Activated naive CD4-positive, alpha-beta T cell treated with anti-CD3 and anti-CD28 coated beads, Interleukin-2, amount 50 U/mL, for 16 hours (primary cell): ENCODE measurements around the gene ACTR3.
A peak's percentile ranks its signal among the peaks of the same experiment; 100 is the strongest.

Experiments
- DNase-seq: peaks from one replicate; pipeline ENCODE4 v3.0.0-alpha.2; 2020

The ACTR3 gene

DNA sequence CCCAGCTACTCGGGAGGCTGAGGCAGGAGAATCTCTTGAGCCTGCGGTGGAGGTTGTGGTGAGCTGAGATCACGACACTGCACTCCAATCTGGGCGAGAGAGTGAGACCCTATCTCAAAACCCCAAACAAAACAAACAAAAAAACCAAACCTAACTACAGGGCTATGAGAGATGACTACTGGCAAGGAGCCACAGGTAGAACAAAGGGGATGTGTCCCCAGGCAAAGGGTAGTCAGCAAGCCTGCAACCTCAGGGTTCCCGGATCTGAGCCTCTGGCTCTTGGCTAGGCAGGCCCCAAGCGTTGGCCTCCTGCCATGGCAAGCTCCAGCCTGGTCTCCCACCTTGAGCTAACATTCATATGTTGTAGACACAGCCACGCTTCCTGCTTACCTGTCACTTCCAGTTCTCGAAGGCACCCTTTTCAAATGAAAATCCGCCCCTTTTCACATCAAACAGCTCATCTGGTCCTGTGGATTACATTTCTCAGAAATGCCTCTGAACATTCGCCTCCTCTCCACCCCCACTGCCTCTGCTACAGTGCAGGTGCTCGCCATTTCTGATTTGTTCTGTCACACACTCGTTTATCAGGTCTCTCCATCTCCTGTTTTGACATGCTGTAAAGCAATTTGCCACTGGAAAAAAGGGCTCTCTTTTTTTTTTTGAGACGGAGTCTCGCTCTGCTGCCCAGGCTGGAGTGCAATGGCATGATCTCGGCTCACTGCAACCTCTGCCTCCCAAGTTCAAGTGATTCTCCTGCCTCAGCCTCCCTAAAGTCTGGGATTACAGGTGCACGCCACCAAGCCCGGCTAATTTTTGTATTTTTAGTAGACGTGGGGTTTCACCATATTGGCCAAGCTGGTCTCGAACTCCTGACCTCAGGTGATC lies 13.1 kb upstream of the ACTR3 start:
- peak; percentile 68 for DNase-seq

DNA sequence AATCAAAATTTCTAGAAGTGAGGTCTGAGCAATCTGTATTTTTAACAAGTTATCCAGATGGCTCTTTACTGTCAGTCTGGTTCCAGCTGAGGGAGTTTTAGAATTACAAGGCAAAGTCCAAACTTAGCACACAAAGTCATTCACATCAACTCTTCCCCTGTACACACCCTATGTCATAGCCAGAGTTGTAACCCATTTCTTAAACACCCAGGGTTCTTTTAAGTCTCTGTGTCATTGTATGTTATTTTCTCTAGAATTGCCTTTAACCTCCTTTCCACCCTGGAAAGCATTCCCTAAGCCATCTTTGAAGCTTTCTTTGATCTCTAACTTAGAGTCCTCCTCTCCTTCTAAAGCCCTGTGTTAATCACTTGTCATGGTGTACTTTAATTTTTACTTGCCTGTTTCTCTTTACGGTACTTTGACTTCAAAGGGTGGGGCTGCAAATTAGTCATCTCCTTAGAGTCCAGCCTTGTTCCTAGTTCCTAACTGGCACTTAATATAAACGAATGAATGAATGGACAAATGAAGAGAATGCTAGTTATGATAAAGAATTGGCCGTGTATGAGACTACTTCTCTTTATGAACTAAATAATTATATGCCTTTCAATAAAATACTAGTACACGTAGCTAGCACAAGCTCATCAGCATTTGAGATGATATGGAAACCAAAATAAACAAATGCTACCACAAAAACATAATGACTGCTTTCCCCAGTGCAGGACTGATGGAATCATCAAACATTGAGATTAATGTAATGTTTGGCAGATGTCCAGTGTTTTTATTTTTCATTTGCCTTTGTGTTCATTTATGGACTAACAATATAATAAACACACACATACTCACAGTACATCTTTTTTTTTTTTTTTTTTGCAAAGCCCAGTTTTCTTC lies 11.9 kb upstream of the ACTR3 start:
- no peak for DNase-seq

DNA sequence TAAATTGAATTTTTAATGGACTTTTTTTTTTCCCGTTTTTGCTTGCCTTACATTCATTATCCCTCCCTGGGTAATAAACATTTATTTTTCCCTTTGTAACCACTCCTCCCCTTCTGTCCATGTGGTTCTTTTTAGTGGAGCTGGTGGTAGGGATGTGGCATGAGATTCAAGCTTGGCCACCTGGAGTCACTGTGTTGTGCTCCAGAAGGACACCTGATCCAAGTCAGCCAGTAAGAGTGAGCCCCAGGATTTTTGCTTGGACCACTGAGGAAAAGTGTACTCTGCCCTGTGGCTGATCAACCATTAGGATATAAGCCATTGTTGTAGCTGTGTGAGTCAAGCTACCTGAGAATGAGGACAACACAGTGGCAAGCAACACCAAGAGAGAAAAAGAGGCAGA lies 11.1 kb upstream of the ACTR3 start:
- no peak for DNase-seq

DNA sequence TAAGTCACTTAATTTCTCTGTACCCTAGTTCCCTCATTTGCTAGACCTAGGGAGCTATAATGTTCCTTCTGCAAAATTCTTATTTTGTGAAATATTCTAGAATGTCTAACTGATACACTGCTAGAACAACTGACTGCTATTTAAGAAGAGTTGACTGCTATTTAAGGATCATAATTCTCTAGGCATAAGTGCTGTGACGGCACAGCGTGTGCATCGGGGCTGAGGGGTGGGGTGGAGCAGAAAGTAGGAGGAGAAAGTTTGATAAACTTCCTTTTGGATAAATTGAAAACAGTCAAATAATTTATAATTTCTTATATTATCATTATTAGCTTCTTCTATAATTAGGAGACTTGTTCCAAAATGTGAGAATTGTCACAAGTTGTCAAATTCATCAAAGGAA lies 10.4 kb upstream of the ACTR3 start:
- DNase-seq = no peak

- no peak for DNase-seq
These were observed 3.3 kb upstream of the ACTR3 start for GRCh38 chr2:113886479-113887008.

DNA sequence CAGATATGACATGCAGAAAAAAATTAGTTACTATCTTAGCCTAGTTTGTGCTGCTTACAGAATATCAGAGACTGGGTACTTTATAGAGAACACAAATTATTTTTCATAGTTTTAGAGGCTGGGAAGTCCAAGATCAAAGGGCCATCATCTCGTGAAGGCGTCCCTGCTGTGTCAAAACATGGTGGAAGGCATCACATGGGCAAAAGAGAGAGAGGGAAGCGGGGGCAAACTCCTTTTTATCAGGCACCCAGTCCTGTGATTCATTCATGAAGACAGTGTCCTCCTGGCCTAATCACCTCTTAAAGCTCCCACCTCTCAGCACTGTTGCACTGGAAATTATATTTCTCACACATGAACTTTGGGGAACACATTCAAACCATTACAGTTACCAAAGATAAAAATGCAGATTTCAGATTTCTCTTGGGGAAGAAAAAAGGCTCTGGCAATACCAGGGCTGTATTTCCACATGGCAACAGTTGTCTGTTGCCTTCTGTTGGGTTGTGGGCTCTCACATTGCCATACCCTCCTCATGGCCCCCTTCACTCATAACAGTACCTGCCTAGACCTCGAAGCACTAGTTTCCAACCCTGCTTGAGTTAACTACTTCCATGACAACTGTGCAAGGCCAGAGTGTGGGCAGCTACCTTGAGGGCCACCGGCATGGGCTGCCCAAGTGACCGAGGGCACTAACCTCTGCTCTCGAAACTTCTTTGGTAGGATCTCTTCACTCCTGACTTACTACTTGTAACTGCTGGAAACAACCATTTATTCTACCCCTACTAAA lies 2.7 kb upstream of the ACTR3 start:
- no peak for DNase-seq

- DNase-seq = no peak
These were observed 1.0 kb upstream of the ACTR3 start for GRCh38 chr2:113888641-113889470.

DNA sequence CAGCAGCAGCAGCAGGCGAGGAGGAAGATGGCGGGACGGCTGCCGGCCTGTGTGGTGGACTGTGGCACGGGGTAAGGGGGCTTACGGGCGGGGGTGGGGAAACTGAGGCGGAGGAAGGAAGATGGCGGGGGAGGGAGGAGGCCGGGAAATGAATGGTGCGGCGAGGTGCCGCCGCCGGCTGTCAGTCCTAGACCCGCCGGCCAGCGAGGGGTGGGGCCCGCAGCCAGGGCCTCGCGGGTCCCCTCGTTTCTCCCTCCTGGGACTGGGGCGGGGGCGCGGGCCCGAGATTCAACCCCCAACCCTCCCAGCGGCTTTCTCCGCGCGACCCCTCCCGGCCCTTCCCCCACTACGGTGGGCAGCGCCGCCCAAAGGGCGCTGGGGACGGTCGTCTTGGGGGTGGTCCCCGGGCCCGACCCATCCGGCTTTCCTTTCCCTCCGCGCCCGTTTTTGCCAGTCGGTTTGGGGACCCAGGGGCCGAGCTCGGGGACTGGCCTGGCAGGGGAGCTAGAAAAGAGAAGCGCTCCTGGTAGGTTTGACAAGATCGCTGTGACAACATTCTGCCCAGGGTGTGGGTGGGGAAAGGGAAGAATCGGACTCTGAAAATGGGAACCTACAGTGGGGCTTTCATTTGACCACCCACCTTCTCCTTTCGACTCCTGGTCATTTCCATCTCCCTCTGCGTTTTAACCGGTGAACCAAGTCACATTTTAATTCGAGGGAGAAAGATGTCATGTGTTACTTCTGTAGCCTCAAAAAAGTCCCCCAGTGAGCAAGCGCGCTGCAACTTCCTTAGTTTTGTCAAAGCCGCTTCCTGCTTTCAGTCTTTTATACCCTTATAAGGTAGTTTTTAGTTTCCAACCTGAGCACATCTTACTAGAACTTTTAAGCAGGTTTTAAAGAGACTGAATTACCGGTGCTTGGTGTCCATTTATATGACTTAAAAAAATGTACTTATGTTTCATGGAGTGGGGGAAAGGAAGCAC lies 655 bp downstream of the ACTR3 start:
- DNase-seq = peak; percentile 75

- no peak for DNase-seq
These were observed 1.5 kb downstream of the ACTR3 start for GRCh38 chr2:113891265-113891959.

GRCh38 chr2:113892004-113892710 lies 2.3 kb downstream of the ACTR3 start:
- no peak for DNase-seq

- DNase-seq = no peak
These were observed 4.4 kb downstream of the ACTR3 start for GRCh38 chr2:113894156-113894743.

GRCh38 chr2:113895301-113895700 lies 5.4 kb downstream of the ACTR3 start:
- no peak for DNase-seq

GRCh38 chr2:113895819-113896563 lies 6.1 kb downstream of the ACTR3 start:
- DNase-seq = no peak

DNA sequence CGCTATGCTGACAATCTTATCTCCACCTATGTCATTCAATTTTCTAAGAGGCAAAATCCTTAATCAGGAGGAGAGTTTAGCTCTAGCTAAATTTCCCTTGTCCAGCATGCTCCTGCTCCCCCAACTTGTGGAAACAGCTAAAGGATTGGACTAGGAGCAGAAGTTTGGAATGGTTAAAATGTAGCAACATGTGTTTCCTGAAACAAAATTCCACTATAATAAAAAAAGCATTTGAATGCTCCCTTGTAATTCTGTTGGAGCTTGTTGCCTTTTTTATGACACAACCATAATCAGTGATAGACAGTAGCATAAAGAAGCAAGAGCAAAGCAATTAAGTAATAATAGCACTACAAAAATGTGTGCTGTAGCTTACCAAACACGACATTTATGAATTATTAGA lies 6.9 kb downstream of the ACTR3 start:
- no peak for DNase-seq

DNA sequence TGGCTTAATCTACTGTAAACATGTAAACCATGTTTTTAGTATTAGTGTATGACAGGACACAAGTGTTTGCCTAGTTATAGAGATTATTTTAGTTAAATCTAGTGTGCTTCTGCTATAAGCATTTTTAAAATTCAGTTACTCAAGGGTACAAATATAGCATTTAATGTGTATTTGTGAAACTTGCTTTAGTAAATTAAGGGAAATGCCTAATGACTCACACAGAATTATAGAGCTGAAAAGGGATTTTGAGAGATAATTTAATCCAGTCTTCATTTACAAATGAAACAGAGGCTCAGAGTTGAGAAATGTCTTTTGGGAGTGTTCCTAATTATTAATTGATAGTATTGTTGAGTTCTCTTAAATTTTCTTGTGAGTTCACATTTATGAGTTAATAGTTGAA lies 8.2 kb downstream of the ACTR3 start:
- no peak for DNase-seq

GRCh38 chr2:113899166-113899565 lies 9.3 kb downstream of the ACTR3 start:
- no peak for DNase-seq

DNA sequence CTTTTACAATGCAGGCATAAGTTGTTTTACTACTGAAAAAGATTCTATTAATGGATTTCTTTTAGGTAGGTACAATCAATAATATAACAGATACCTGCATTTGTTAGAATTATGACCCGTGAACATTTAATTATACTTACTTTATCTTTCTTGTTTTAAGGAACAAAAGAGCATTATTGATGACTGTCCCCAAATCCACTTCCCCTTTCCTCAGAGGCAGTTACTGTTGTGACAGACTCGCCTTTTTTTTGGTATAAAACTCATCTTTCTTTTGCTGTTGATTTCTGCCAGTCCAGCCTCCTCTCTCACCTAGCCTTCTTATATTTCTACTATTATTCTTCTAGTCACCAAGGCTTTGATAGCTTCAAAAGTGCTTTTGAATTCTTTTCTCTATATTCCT lies 12.1 kb downstream of the ACTR3 start:
- no peak for DNase-seq

DNA sequence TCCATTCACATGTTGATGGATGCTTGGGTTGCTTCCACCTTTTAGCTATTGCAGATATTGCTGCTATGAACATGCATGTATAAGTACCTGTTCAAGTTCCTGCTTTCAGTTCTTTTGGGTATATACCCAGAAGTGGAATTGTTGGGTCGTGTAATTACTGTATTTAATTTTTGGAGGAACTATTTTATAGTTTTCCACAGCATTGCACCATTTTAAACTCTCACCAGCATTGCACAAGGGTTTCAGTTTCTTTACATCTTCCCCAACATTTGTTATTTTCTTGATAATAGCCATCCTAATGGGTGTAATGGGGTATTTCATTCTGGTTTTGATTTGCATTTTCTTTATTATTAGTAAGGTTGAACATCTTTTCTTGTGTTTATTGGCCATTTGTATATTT lies 16.0 kb downstream of the ACTR3 start:
- DNase-seq = no peak
